Measurements from ENCODE around the gene CRTC1.

Gene CRTC1

DNA sequence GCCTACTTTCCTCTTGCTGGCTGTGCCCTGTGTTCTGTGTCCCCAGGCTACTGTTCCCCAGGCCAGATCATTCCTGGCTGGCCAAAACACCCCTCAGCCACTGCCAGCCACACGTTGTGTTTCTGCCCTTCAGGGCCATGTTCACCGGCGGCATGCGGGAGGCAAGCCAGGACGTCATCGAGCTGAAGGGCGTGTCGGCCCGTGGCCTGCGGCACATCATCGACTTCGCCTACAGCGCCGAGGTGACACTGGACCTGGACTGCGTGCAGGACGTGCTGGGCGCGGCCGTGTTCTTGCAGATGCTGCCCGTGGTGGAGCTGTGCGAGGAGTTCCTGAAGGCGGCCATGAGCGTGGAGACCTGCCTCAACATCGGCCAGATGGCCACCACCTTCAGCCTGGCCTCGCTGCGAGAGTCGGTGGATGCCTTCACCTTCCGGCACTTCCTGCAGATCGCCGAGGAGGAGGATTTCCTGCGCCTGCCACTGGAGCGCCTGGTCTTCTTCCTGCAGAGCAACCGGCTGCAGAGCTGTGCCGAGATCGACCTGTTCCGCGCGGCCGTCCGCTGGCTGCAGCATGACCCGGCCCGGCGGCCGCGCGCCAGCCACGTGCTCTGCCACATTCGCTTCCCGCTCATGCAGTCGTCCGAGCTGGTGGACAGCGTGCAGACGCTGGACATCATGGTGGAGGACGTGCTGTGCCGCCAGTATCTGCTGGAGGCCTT is 15.8 kb upstream of the CRTC1 start:
- Mint-ChIP-seq H3K36me3 (ENCODE audit: insufficient read depth) (peaks cover 20% of the 10 kb centered on the region), H3K4me1 (peaks cover 8% of the 10 kb centered on the region), H3K4me3 (no peak overlapping the region), H3K9me3 (no peaks in the 10 kb centered on the region), H3K27ac (ENCODE audit: low read depth) (no peak overlapping the region), H3K27me3 (no peaks in the 10 kb centered on the region)
- DNase-seq (ENCODE audit: low spot score in 2 of 2) = no peak
- ATAC-seq (replicated peaks; ENCODE audit: extremely low read depth, poor library complexity, severe bottlenecking) = no peak

GRCh38 chr19:18668252-18668631 is 15.2 kb upstream of the CRTC1 start:
- Mint-ChIP-seq H3K4me3 (no peak overlapping the region), H3K27ac (ENCODE audit: low read depth) (no peak overlapping the region), H3K4me1 (peaks cover 8% of the 10 kb centered on the region), H3K9me3 (no peaks in the 10 kb centered on the region), H3K27me3 (no peaks in the 10 kb centered on the region), H3K36me3 (ENCODE audit: insufficient read depth) (peaks cover 20% of the 10 kb centered on the region)
- DNase-seq (ENCODE audit: low spot score in 2 of 2) (no peak), ATAC-seq (replicated peaks; ENCODE audit: extremely low read depth, poor library complexity, severe bottlenecking) (no peak)

- H3K9me3 Mint-ChIP-seq = no peaks in the 10 kb centered on the region
- peaks cover 8% of the 10 kb centered on the region for H3K4me1 Mint-ChIP-seq
- no peak overlapping the region for H3K27ac Mint-ChIP-seq (ENCODE audit: low read depth)
- no peak for ATAC-seq (replicated peaks; ENCODE audit: extremely low read depth, poor library complexity, severe bottlenecking)
- H3K4me3 Mint-ChIP-seq = no peak overlapping the region
- H3K36me3 Mint-ChIP-seq (ENCODE audit: insufficient read depth) = peaks cover 20% of the 10 kb centered on the region
- no peaks in the 10 kb centered on the region for H3K27me3 Mint-ChIP-seq
- DNase-seq (ENCODE audit: low spot score in 2 of 2) = no peak
Observed at GRCh38 chr19:18668744-18669523, 14.5 kb upstream of the CRTC1 start.

DNA sequence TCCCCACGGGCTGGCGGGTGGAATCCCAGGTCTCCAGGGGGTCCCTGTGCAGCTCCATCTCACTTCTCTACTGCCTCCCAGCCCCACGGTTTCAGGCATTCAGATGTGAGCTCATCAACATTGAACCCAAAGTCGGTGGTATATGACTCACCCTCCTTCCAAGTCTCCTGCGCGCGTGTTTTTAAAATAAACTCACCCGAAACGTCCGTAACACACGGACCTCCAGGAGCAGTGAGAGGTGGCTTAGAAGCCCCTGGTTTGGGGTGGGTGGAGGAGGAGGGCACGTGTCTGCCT is 14.0 kb upstream of the CRTC1 start:
- no peak overlapping the region for H3K4me3 Mint-ChIP-seq
- H3K36me3 Mint-ChIP-seq (ENCODE audit: insufficient read depth) = peaks cover 18% of the 10 kb centered on the region
- peaks cover 8% of the 10 kb centered on the region for H3K4me1 Mint-ChIP-seq
- DNase-seq (ENCODE audit: low spot score in 2 of 2) (no peak), ATAC-seq (replicated peaks; ENCODE audit: extremely low read depth, poor library complexity, severe bottlenecking) (no peak)
- H3K9me3 Mint-ChIP-seq = no peaks in the 10 kb centered on the region
- H3K27ac Mint-ChIP-seq (ENCODE audit: low read depth) = no peak overlapping the region
- no peaks in the 10 kb centered on the region for H3K27me3 Mint-ChIP-seq

GRCh38 chr19:18669883-18670282 is 13.6 kb upstream of the CRTC1 start:
- no peaks in the 10 kb centered on the region for H3K27me3 Mint-ChIP-seq
- no peak overlapping the region for H3K27ac Mint-ChIP-seq (ENCODE audit: low read depth)
- H3K4me3 Mint-ChIP-seq = no peak overlapping the region
- peaks cover 8% of the 10 kb centered on the region for H3K4me1 Mint-ChIP-seq
- DNase-seq (ENCODE audit: low spot score in 2 of 2) (no peak), ATAC-seq (replicated peaks; ENCODE audit: extremely low read depth, poor library complexity, severe bottlenecking) (no peak)
- H3K36me3 Mint-ChIP-seq (ENCODE audit: insufficient read depth) = peaks cover 14% of the 10 kb centered on the region
- H3K9me3 Mint-ChIP-seq = no peaks in the 10 kb centered on the region

DNA sequence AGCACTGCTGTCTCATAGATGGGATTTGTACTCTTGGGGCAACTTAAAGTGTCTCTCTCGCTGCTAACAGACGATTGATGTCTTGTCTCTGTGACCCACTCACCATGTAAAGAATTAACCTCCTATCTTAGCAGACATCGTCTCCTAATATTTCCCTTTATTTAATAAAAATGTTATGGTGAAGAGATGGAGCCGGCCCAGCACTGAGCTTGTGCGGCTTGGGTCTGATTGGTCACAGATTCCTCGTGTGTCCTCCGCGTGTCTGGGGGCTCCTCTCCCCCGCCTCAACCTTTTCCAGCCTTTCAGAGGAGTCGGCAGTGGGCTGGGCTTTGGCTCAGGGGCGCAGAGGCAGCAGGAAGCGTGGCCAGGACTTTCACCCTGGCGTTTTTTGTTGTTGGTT is 13.2 kb upstream of the CRTC1 start:
- DNase-seq (ENCODE audit: low spot score in 2 of 2) (no peak), ATAC-seq (replicated peaks; ENCODE audit: extremely low read depth, poor library complexity, severe bottlenecking) (no peak)
- no peaks in the 10 kb centered on the region for H3K9me3 Mint-ChIP-seq
- peaks cover 10% of the 10 kb centered on the region for H3K36me3 Mint-ChIP-seq (ENCODE audit: insufficient read depth)
- H3K27ac Mint-ChIP-seq (ENCODE audit: low read depth) = no peak overlapping the region
- no peaks in the 10 kb centered on the region for H3K27me3 Mint-ChIP-seq
- peaks cover 8% of the 10 kb centered on the region for H3K4me1 Mint-ChIP-seq
- no peak overlapping the region for H3K4me3 Mint-ChIP-seq

- Mint-ChIP-seq H3K4me1 (peaks cover 8% of the 10 kb centered on the region), H3K27me3 (no peaks in the 10 kb centered on the region)
Observed at GRCh38 chr19:18671303-18672043, 12.0 kb upstream of the CRTC1 start.

DNA sequence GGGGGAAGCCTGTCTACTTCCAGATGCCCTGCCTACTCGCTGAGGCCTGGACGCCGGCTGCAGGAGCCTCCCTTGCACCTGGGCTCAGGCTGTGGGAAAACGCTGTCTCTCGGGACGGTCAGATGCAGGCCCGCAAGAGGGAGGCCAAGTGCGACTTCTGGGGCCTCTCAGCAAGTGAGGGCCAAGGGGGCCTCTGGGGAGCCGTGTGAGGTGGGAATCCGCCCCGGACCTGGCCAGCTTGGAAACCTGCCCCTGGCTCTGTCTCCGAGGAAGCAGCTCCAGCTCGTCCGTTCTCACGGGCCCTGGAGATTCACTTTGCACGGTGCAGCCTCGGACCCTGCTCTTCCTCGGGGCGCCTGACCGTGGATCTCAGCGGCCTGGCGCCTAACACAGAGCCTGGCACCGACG is 11.4 kb upstream of the CRTC1 start:
- H3K27ac Mint-ChIP-seq (ENCODE audit: low read depth) = no peak overlapping the region
- DNase-seq (ENCODE audit: low spot score in 2 of 2) = no peak

More at GRCh38 chr19:18671303-18672043, 12.0 kb upstream of the CRTC1 start:
- DNase-seq (ENCODE audit: low spot score in 2 of 2) = no peak
- peaks cover 7% of the 10 kb centered on the region for H3K36me3 Mint-ChIP-seq (ENCODE audit: insufficient read depth)
- no peak for ATAC-seq (replicated peaks; ENCODE audit: extremely low read depth, poor library complexity, severe bottlenecking)
- no peak overlapping the region for H3K27ac Mint-ChIP-seq (ENCODE audit: low read depth)
- H3K9me3 Mint-ChIP-seq = no peaks in the 10 kb centered on the region
- H3K4me3 Mint-ChIP-seq = no peak overlapping the region

GRCh38 chr19:18672606-18673337 is 10.7 kb upstream of the CRTC1 start:
- ATAC-seq (replicated peaks; ENCODE audit: extremely low read depth, poor library complexity, severe bottlenecking) = no peak

More for the DNA sequence above, 11.4 kb upstream of the CRTC1 start:
- ATAC-seq (replicated peaks; ENCODE audit: extremely low read depth, poor library complexity, severe bottlenecking) = no peak
- H3K36me3 Mint-ChIP-seq (ENCODE audit: insufficient read depth) = peaks cover 7% of the 10 kb centered on the region
- no peaks in the 10 kb centered on the region for H3K9me3 Mint-ChIP-seq
- H3K4me1 Mint-ChIP-seq = peaks cover 8% of the 10 kb centered on the region
- no peak overlapping the region for H3K4me3 Mint-ChIP-seq
- no peaks in the 10 kb centered on the region for H3K27me3 Mint-ChIP-seq

DNA sequence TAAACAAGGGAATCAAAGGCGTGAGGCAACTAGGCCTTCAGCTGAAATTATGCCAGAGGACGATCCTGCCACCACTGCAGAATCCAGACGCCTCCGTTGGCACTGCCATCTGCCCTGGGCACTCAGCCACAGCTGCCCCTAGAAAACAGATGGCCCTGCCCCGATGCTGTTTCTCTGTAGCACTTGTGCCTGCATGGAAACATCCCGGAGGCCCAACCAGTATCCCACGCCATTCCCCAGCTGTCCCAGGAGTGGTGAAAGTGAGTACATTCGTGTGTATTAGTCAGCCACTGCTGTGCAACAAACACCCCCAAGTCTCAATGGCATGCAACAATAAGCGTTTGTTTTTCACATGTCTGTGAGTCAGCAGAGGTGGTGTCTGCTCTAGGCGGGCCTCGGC is 8.9 kb upstream of the CRTC1 start:
- Mint-ChIP-seq H3K27ac (ENCODE audit: low read depth) (no peak overlapping the region), H3K4me1 (peaks cover 6% of the 10 kb centered on the region), H3K4me3 (no peak overlapping the region), H3K9me3 (no peaks in the 10 kb centered on the region), H3K36me3 (ENCODE audit: insufficient read depth) (peaks cover 3% of the 10 kb centered on the region), H3K27me3 (no peaks in the 10 kb centered on the region)
- no peak for ATAC-seq (replicated peaks; ENCODE audit: extremely low read depth, poor library complexity, severe bottlenecking)
- no peak for DNase-seq (ENCODE audit: low spot score in 2 of 2)

More at GRCh38 chr19:18672606-18673337, 10.7 kb upstream of the CRTC1 start:
- H3K4me3 Mint-ChIP-seq = no peak overlapping the region
- no peaks in the 10 kb centered on the region for H3K9me3 Mint-ChIP-seq
- H3K27me3 Mint-ChIP-seq = no peaks in the 10 kb centered on the region
- no peak overlapping the region for H3K27ac Mint-ChIP-seq (ENCODE audit: low read depth)
- peaks cover 8% of the 10 kb centered on the region for H3K4me1 Mint-ChIP-seq
- peaks cover 7% of the 10 kb centered on the region for H3K36me3 Mint-ChIP-seq (ENCODE audit: insufficient read depth)
- no peak for DNase-seq (ENCODE audit: low spot score in 2 of 2)

DNA sequence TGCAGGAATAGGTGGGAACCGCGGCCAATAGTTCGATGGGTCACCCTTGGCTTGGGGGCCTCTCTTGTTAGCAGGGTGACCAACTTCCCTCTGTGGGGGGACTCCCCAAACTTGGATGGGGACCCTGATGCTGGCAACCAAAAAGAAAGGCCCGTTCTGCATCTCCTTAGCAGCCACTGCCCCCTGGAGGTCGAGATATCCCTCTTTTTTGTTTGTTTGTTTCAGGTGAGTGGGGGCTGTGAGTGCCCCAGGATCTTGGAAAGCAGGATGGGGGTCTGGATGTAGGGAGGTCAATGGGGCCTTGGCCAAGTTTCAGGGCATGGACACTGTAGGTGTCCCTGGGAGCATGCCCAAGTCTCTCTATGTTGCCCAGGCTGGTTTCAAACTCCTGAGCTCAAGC is 7.7 kb upstream of the CRTC1 start:
- Mint-ChIP-seq H3K27ac (ENCODE audit: low read depth) (no peak overlapping the region), H3K4me1 (no peaks in the 10 kb centered on the region), H3K27me3 (no peaks in the 10 kb centered on the region), H3K4me3 (no peak overlapping the region), H3K9me3 (no peaks in the 10 kb centered on the region), H3K36me3 (ENCODE audit: insufficient read depth) (no peaks in the 10 kb centered on the region)
- ATAC-seq (replicated peaks; ENCODE audit: extremely low read depth, poor library complexity, severe bottlenecking) (no peak), DNase-seq (ENCODE audit: low spot score in 2 of 2) (no peak)

GRCh38 chr19:18676692-18677091 is 6.8 kb upstream of the CRTC1 start:
- Mint-ChIP-seq H3K4me1 (no peaks in the 10 kb centered on the region), H3K36me3 (ENCODE audit: insufficient read depth) (no peaks in the 10 kb centered on the region), H3K27me3 (no peaks in the 10 kb centered on the region), H3K9me3 (no peaks in the 10 kb centered on the region), H3K27ac (ENCODE audit: low read depth) (no peak overlapping the region), H3K4me3 (no peak overlapping the region)
- ATAC-seq (replicated peaks; ENCODE audit: extremely low read depth, poor library complexity, severe bottlenecking) (no peak), DNase-seq (ENCODE audit: low spot score in 2 of 2) (no peak)
